ENCODE measurements around the gene CADM1. TPM values are rescaled to one million over a fixed set of nuclear protein-coding genes. Genes with fewer than 3 reads are reported as not detected.

Gene CADM1
- total RNA-seq, 1 experiment from 2014 or later, result 534 TPM

GRCh38 chr11:115450519-115450918 lies 53.7 kb downstream of the CADM1 start:
- Histone ChIP-seq H3K9me3 (peaks cover 15% of the 10 kb centered on the region), H3K4me1 (peaks cover 16% of the 10 kb centered on the region), H3K4me3 (ENCODE audit: low read depth, low read length) (no peak overlapping the region), H3K36me3 (ENCODE audit: control insufficient read depth, insufficient read depth, low read length) (no peaks in the 10 kb centered on the region), H3K27me3 (replicated peaks; ENCODE audit: control insufficient read depth, insufficient read depth, low read length) (no peaks in the 10 kb centered on the region)
- Mint-ChIP-seq H3K36me3 (ENCODE audit: insufficient read depth, unreplicated experiment) (peaks cover 20% of the 10 kb centered on the region), H3K4me3 (ENCODE audit: unreplicated experiment) (no peak overlapping the region), H3K9me3 (ENCODE audit: unreplicated experiment) (peaks cover 9% of the 10 kb centered on the region), H3K27ac (ENCODE audit: unreplicated experiment) (no peak overlapping the region), H3K4me1 (ENCODE audit: low read depth, unreplicated experiment) (peaks cover 20% of the 10 kb centered on the region), H3K27me3 (ENCODE audit: insufficient read depth, unreplicated experiment) (no peaks in the 10 kb centered on the region)
- DNase-seq, result no peak
- ChIA-PET CTCF (interaction anchor here (0.6 kb wide), 1 partner anchor 105 kb away, joined by 4 read pairs; no protein-coding TSS in a partner anchor), POLR2A (no interaction called here)
- TF ChIP-seq CTCF (IDR thresholded peaks at IDR 0.05; ENCODE audit: insufficient read depth in 1 of 2, low read depth in 1 of 2, low read length in 1 of 2, severe bottlenecking in 1 of 2, unreplicated experiment in 1 of 2), result no peak
- intact Hi-C loops (cut with micrococcal nuclease; ENCODE audit: unreplicated experiment), result no loop called here
- BruUV-seq (replicated peaks), result no TSS peak

- Histone ChIP-seq H3K36me3 (ENCODE audit: control insufficient read depth, insufficient read depth, low read length) (no peaks in the 10 kb centered on the region), H3K4me3 (ENCODE audit: low read depth, low read length) (no peak overlapping the region), H3K9me3 (peaks cover 15% of the 10 kb centered on the region), H3K27me3 (replicated peaks; ENCODE audit: control insufficient read depth, insufficient read depth, low read length) (no peaks in the 10 kb centered on the region), H3K4me1 (peaks cover 2% of the 10 kb centered on the region; the same call in 1 of the 2 replicates)
- BruUV-seq (replicated peaks), result no TSS peak
- peaks cover 9% of the 10 kb centered on the region for H3K9me3 Mint-ChIP-seq (ENCODE audit: unreplicated experiment)
- no peak overlapping the region for H3K27ac Mint-ChIP-seq (ENCODE audit: unreplicated experiment)
- no peak for TF ChIP-seq CTCF (IDR thresholded peaks at IDR 0.05; ENCODE audit: insufficient read depth in 1 of 2, low read depth in 1 of 2, low read length in 1 of 2, severe bottlenecking in 1 of 2, unreplicated experiment in 1 of 2)
- H3K4me3 Mint-ChIP-seq (ENCODE audit: unreplicated experiment), result no peak overlapping the region
- ChIA-PET POLR2A (no interaction called here), CTCF (interaction anchor here (0.8 to 1.4 kb wide), 4 partner anchors 41 to 102 kb away, joined by 3 to 8 read pairs (median 3); no protein-coding TSS in a partner anchor)
- peaks cover 32% of the 10 kb centered on the region for H3K36me3 Mint-ChIP-seq (ENCODE audit: insufficient read depth, unreplicated experiment)
- no peak for DNase-seq
- H3K4me1 Mint-ChIP-seq (ENCODE audit: low read depth, unreplicated experiment), result peaks cover 12% of the 10 kb centered on the region
- intact Hi-C loops (cut with micrococcal nuclease; ENCODE audit: unreplicated experiment), result loop anchor here (1.0 to 2.0 kb wide), 2 partner anchors 41 to 57 kb away; partner anchors contain the start of gene CADM1
- H3K27me3 Mint-ChIP-seq (ENCODE audit: insufficient read depth, unreplicated experiment), result no peaks in the 10 kb centered on the region
Measured at GRCh38 chr11:115447273-115447864, 56.8 kb downstream of the CADM1 start.

GRCh38 chr11:115446214-115446613 lies 58.0 kb downstream of the CADM1 start:
- Histone ChIP-seq H3K4me1 (no peaks in the 10 kb centered on the region), H3K27me3 (replicated peaks; ENCODE audit: control insufficient read depth, insufficient read depth, low read length) (no peaks in the 10 kb centered on the region), H3K36me3 (ENCODE audit: control insufficient read depth, insufficient read depth, low read length) (no peaks in the 10 kb centered on the region), H3K9me3 (peaks cover 15% of the 10 kb centered on the region), H3K4me3 (ENCODE audit: low read depth, low read length) (no peak overlapping the region)
- intact Hi-C loops (cut with micrococcal nuclease; ENCODE audit: unreplicated experiment), result loop anchor here (2.0 kb wide), 1 partner anchor 43 kb away; no protein-coding TSS in a partner anchor
- Mint-ChIP-seq H3K4me3 (ENCODE audit: unreplicated experiment) (no peak overlapping the region), H3K36me3 (ENCODE audit: insufficient read depth, unreplicated experiment) (peaks cover 26% of the 10 kb centered on the region), H3K4me1 (ENCODE audit: low read depth, unreplicated experiment) (peaks cover 17% of the 10 kb centered on the region), H3K27me3 (ENCODE audit: insufficient read depth, unreplicated experiment) (no peaks in the 10 kb centered on the region), H3K9me3 (ENCODE audit: unreplicated experiment) (peaks cover 9% of the 10 kb centered on the region), H3K27ac (ENCODE audit: unreplicated experiment) (no peak overlapping the region)
- ChIA-PET POLR2A (no interaction called here), CTCF (no interaction called here)
- no peak for TF ChIP-seq CTCF (IDR thresholded peaks at IDR 0.05; ENCODE audit: insufficient read depth in 1 of 2, low read depth in 1 of 2, low read length in 1 of 2, severe bottlenecking in 1 of 2, unreplicated experiment in 1 of 2)
- no peak for DNase-seq
- no TSS peak for BruUV-seq (replicated peaks)

Data from Caco-2 (cell line).